ENCODE data around the gene SMIM12.

Gene SMIM12

GRCh38 chr1:34859446-34860200 lies at the start of gene SMIM12:
SMIM12 (minus strand) TSS chr1:34859749; CDS start chr1:34855977, 3,772 bp downstream.
- DNase-seq = peak; percentile 96

GRCh38 chr1:34908369-34908768 lies 48.8 kb upstream of the SMIM12 start:
- no peak for DNase-seq

- DNase-seq = no peak
Observed at GRCh38 chr1:34907487-34908090, 48.0 kb upstream of the SMIM12 start.

GRCh38 chr1:34906756-34907155 lies 47.2 kb upstream of the SMIM12 start:
- no peak for DNase-seq

- DNase-seq = no peak
Observed at GRCh38 chr1:34906222-34906621, 46.7 kb upstream of the SMIM12 start.

- DNase-seq = no peak
Observed at GRCh38 chr1:34905098-34905459, 45.5 kb upstream of the SMIM12 start.

GRCh38 chr1:34904236-34905097 lies 44.9 kb upstream of the SMIM12 start:
- DNase-seq = no peak

- no peak for DNase-seq
Observed at GRCh38 chr1:34901919-34902318, 42.4 kb upstream of the SMIM12 start.

- no peak for DNase-seq
Observed at GRCh38 chr1:34900775-34901502, 41.4 kb upstream of the SMIM12 start.

GRCh38 chr1:34899906-34900305 lies 40.4 kb upstream of the SMIM12 start:
- no peak for DNase-seq

- no peak for DNase-seq
Observed at GRCh38 chr1:34899471-34899870, 39.9 kb upstream of the SMIM12 start.

GRCh38 chr1:34898330-34898761 lies 38.8 kb upstream of the SMIM12 start:
- DNase-seq = no peak

GRCh38 chr1:34896612-34897011 lies 37.1 kb upstream of the SMIM12 start:
- no peak for DNase-seq

- DNase-seq = no peak
Observed at GRCh38 chr1:34889705-34890104, 30.2 kb upstream of the SMIM12 start.

- DNase-seq = no peak
Observed at GRCh38 chr1:34887593-34887992, 28.0 kb upstream of the SMIM12 start.

GRCh38 chr1:34885405-34886247 lies 26.1 kb upstream of the SMIM12 start:
- peak; percentile 85 for DNase-seq

GRCh38 chr1:34884961-34885360 lies 25.4 kb upstream of the SMIM12 start:
- DNase-seq = no peak

GRCh38 chr1:34884536-34884935 lies 25.0 kb upstream of the SMIM12 start:
- no peak for DNase-seq

GRCh38 chr1:34879230-34879629 lies 19.7 kb upstream of the SMIM12 start:
- DNase-seq = no peak

GRCh38 chr1:34876406-34876805 lies 16.9 kb upstream of the SMIM12 start:
- DNase-seq = no peak

GRCh38 chr1:34874296-34874952 lies 14.9 kb upstream of the SMIM12 start:
- DNase-seq = no peak

GRCh38 chr1:34872133-34872503 lies 12.6 kb upstream of the SMIM12 start:
- DNase-seq = no peak

Data from stimulated activated CD4-positive, alpha-beta T cell treated with anti-CD3 and anti-CD28 coated beads, Interleukin-15, amount 100 ng/mL, for 24 hours (primary cell).